ENCODE results near the gene CCR7. TPM values are rescaled to one million over a fixed set of nuclear protein-coding genes. Genes with fewer than 3 reads are reported as not detected.

CCR7 gene
- total RNA-seq, 1 experiment from 2014 or later = 0.57 TPM

- TF ChIP-seq MAX (CRISPR knock-in tag; IDR thresholded peaks at IDR 0.05) (no peak), KAT7 (CRISPR knock-in tag; IDR thresholded peaks at IDR 0.05; ENCODE audit: borderline replicate concordance) (no peak), NR1H2 (CRISPR knock-in tag; IDR thresholded peaks at IDR 0.05) (no peak), E2F5 (CRISPR knock-in tag; IDR thresholded peaks at IDR 0.05) (no peak)
Observed at GRCh38 chr17:40556198-40556661, 9.0 kb downstream of the CCR7 start (continued).

- ATAC-seq (no peak), DNase-seq (ENCODE audit: low spot score) (peak; percentile 6)
- H3K27me3 Mint-ChIP-seq (ENCODE audit: low read depth) = peaks cover 5% of the 10 kb centered on the region
- POLR2A ChIA-PET = interaction anchor here (1.2 kb wide), 1 partner anchor 28 kb away, joined by 7 read pairs; no protein-coding TSS in a partner anchor
- no peaks in the 10 kb centered on the region for H3K9me3 Mint-ChIP-seq
- peaks cover 24% of the 10 kb centered on the region for H3K4me1 Mint-ChIP-seq
- H3K36me3 Mint-ChIP-seq = no peaks in the 10 kb centered on the region
- TF ChIP-seq MXD4 (CRISPR knock-in tag; IDR thresholded peaks at IDR 0.05; ENCODE audit: borderline replicate concordance) (no peak), PRDM15 (CRISPR knock-in tag; IDR thresholded peaks at IDR 0.05) (no peak)
- H3K4me3 Mint-ChIP-seq = no peak overlapping the region
- H3K27ac Mint-ChIP-seq = no peak overlapping the region
- CTCF ChIA-PET = interaction anchor here (0.9 to 5.4 kb wide), 14 partner anchors 9 to 201 kb away, joined by 3 to 127 read pairs (median 4); partner anchors contain the start of gene GJD3
Observed at GRCh38 chr17:40555296-40556190, 9.7 kb downstream of the CCR7 start.

- Mint-ChIP-seq H3K27me3 (ENCODE audit: low read depth) (peaks cover 5% of the 10 kb centered on the region), H3K4me3 (no peak overlapping the region), H3K4me1 (peaks cover 20% of the 10 kb centered on the region), H3K27ac (no peak overlapping the region), H3K9me3 (no peaks in the 10 kb centered on the region), H3K36me3 (no peaks in the 10 kb centered on the region)
- ChIA-PET POLR2A (interaction anchor here (1.2 kb wide), 1 partner anchor 27 kb away, joined by 7 read pairs; no protein-coding TSS in a partner anchor), CTCF (interaction anchor here (0.6 to 2.1 kb wide), 14 partner anchors 10 to 237 kb away, joined by 3 to 19 read pairs (median 4); partner anchors contain the start of gene GJD3)
- DNase-seq (ENCODE audit: low spot score) (peak; percentile 6), ATAC-seq (no peak)
- no peak for TF ChIP-seq MLX (CRISPR knock-in tag; IDR thresholded peaks at IDR 0.05)
- no peak for TF ChIP-seq ZNF317 (CRISPR knock-in tag; IDR thresholded peaks at IDR 0.05; ENCODE audit: borderline replicate concordance, low read depth)
Observed at GRCh38 chr17:40554646-40555295, 10.5 kb downstream of the CCR7 start.

- H3K27me3 Mint-ChIP-seq (ENCODE audit: low read depth) = peaks cover 5% of the 10 kb centered on the region
- H3K36me3 Mint-ChIP-seq = no peaks in the 10 kb centered on the region
- ChIA-PET POLR2A (interaction anchor here (1.2 kb wide), 1 partner anchor 26 kb away, joined by 7 read pairs; no protein-coding TSS in a partner anchor), CTCF (interaction anchor here (0.5 to 2.1 kb wide), 10 partner anchors 14 to 237 kb away, joined by 3 to 19 read pairs (median 5); no protein-coding TSS in a partner anchor)
- no peak overlapping the region for H3K27ac Mint-ChIP-seq
- peaks cover 22% of the 10 kb centered on the region for H3K4me1 Mint-ChIP-seq
- no peak overlapping the region for H3K4me3 Mint-ChIP-seq
- DNase-seq (ENCODE audit: low spot score) (peak; percentile 7), ATAC-seq (no peak)
- H3K9me3 Mint-ChIP-seq = no peaks in the 10 kb centered on the region
- TF ChIP-seq GRHL2 (CRISPR knock-in tag; IDR thresholded peaks at IDR 0.05; ENCODE audit: insufficient replicate concordance, severe bottlenecking) (no peak), ZNF512 (CRISPR knock-in tag; IDR thresholded peaks at IDR 0.05; ENCODE audit: borderline replicate concordance) (no peak), ZNF396 (CRISPR knock-in tag; IDR thresholded peaks at IDR 0.05; ENCODE audit: borderline replicate concordance) (no peak), GTF2I (CRISPR knock-in tag; conservative IDR thresholded peaks at IDR 0.05) (no peak), RELA (CRISPR knock-in tag; IDR thresholded peaks at IDR 0.05; ENCODE audit: borderline replicate concordance) (no peak), ZSCAN18 (CRISPR knock-in tag; IDR thresholded peaks at IDR 0.05) (no peak), MAX (CRISPR knock-in tag; IDR thresholded peaks at IDR 0.05) (no peak)
Observed at GRCh38 chr17:40553694-40554534, 11.4 kb downstream of the CCR7 start.
